Stomach (tissue), 9 donors: Measurements from ENCODE around the gene MAPK1. TPM values are rescaled to one million over a fixed set of nuclear protein-coding genes. Genes with fewer than 3 reads are reported as not detected.
"Not testable (repeated sequence)": the region's sequence is repeated elsewhere in the genome, so short reads cannot be mapped to it uniquely, and the experiment has no call there.

Source experiments
- DNase-seq, 2 donors: peaks; one replicate each; pipeline versions ENCODE4 v3.0.0 to v3.0.0-alpha.2; 2013 to 2019
- H3K27ac ChIP-seq, 5 donors: fragments of 200-600 bp in 4 of 5; sonication (generic) in 4 of 5; one replicate each; pipeline ENCODE4 v1.5.1; 2013 to 2019; ENCODE audit warnings: mild to moderate bottlenecking in 1 of 5, moderate library complexity in 1 of 5
- H3K27me3 ChIP-seq, 3 donors: fragments of 200-600 bp; sonication (generic); one replicate each; pipeline ENCODE4 v1.5.1; 2017 to 2019; ENCODE audit warnings: mixed run types in 1 of 3
- H3K36me3 ChIP-seq, 4 donors: fragments of 200-600 bp; sonication (generic); 1 replicate in 3 of 4; 2 replicates in 1 of 4; pipeline ENCODE4 v1.5.1; 2016 to 2019
- H3K4me1 ChIP-seq, 4 donors: fragments of 200-600 bp; sonication (generic); one replicate each; pipeline ENCODE4 v1.5.1; 2016 to 2019
- H3K4me3 ChIP-seq, 4 donors: fragments of 200-600 bp; sonication (generic) in 3 of 4; one replicate each; pipeline ENCODE4 v1.5.1; 2016 to 2019; ENCODE audit warnings: mild to moderate bottlenecking in 1 of 4
- H3K9me3 ChIP-seq, 4 donors: fragments of 200-600 bp; sonication (generic); one replicate each; pipeline ENCODE4 v1.5.1; 2016 to 2019
- EP300 ChIP-seq: sonication (generic); formaldehyde crosslinking; IDR thresholded peaks from one replicate; pipeline ENCODE4 v1.6.1; 2017; ENCODE audit warnings: antibody characterized with exemption
- POLR2A ChIP-seq, 4 donors: fragments of 450-650 bp; IDR thresholded peaks; one replicate each; pipeline ENCODE4 v1.6.1; 2016; ENCODE audit warnings: antibody characterized with exemption in 4 of 4, control low read depth in 2 of 4, mild to moderate bottlenecking in 1 of 4, moderate library complexity in 1 of 4
- POLR2AphosphoS5 ChIP-seq, 3 donors: sonication (generic); formaldehyde crosslinking; IDR thresholded peaks; one replicate each; pipeline ENCODE4 v1.6.1; 2016; ENCODE audit warnings: antibody characterized with exemption in 3 of 3
- WGBS, 5 donors: extraction: QIAGEN DNeasy Blood & Tissue Kit in 3 of 5; methylation state at CpG; one replicate each; pipeline versions ENCODE4 v1.1.5 to v1.1.7; 2013 to 2018; 5-methylcytosine and 5-hydroxymethylcytosine counted together
- intact Hi-C: fragments of 100-400 bp; cut with DNase I; formaldehyde crosslinking; loops from one replicate; pipeline ENCODE4 v1.15.1; 2023; ENCODE audit warnings: low total_unique reads
- polyA plus RNA-seq, 3 donors: library from polyadenylated mRNA; stranded (reverse); fragments of 200-250 nt; gene quantifications; one replicate each; pipeline ENCODE4 v1.2.3, GENCODE V29; 2013
- total RNA-seq, 5 donors: library from RNA; depleted of rRNA; stranded (reverse); fragments of >200 nt; gene quantifications; one replicate each; pipeline versions ENCODE4 v1.1.0 to v1.2.3, GENCODE V29; 2014 to 2016
- TF ChIP-seq, protein P1 (sequence below), 7 experiments: fragments of 450-650 bp in 4 of 7; fragments of 200-600 bp in 3 of 7; sonication (generic) in 3 of 7; IDR thresholded peaks; one replicate each; pipeline ENCODE4 v1.5.1; 2016 to 2019; ENCODE audit warnings: antibody characterized with exemption in 7 of 7, control low read depth in 2 of 7, mild to moderate bottlenecking in 1 of 7
- donor health status: healthy with polysubstance abuse.
- donor health status: Bipolar disorder and iron deficiency.
- donor health status: healthy.

Gene MAPK1
- total and polyA plus RNA-seq, 8 donors, result 10.4 to 81.6 (median 44.2) TPM

GRCh38 chr22:21725956-21726649, 141.3 kb downstream of the MAPK1 start:
- WGBS, 5 donors, result 92 to 95% (median 94%) methylated on average over 14 to 19 of the region's 19 CpGs
- no peak overlapping the region for H3K4me3 ChIP-seq
- intact Hi-C loops, result no loop called here
- no peak overlapping the region for H3K27ac ChIP-seq
- H3K27me3 ChIP-seq, result no peaks in the 10 kb centered on the region
- H3K36me3 ChIP-seq, result peaks cover 0 to 7% (median 3%) of the 10 kb centered on the region in 4 donors
- no peaks in the 10 kb centered on the region for H3K4me1 ChIP-seq
- H3K9me3 ChIP-seq, result no peaks in the 10 kb centered on the region
- no peak for DNase-seq
- TF ChIP-seq, protein P1, sequence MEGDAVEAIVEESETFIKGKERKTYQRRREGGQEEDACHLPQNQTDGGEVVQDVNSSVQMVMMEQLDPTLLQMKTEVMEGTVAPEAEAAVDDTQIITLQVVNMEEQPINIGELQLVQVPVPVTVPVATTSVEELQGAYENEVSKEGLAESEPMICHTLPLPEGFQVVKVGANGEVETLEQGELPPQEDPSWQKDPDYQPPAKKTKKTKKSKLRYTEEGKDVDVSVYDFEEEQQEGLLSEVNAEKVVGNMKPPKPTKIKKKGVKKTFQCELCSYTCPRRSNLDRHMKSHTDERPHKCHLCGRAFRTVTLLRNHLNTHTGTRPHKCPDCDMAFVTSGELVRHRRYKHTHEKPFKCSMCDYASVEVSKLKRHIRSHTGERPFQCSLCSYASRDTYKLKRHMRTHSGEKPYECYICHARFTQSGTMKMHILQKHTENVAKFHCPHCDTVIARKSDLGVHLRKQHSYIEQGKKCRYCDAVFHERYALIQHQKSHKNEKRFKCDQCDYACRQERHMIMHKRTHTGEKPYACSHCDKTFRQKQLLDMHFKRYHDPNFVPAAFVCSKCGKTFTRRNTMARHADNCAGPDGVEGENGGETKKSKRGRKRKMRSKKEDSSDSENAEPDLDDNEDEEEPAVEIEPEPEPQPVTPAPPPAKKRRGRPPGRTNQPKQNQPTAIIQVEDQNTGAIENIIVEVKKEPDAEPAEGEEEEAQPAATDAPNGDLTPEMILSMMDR (IDR thresholded peaks at IDR 0.05), result no peak
- TF ChIP-seq EP300 (no peak), POLR2A (IDR thresholded peaks at IDR 0.05) (no peak), POLR2AphosphoS5 (IDR thresholded peaks at IDR 0.05) (no peak)

- H3K36me3 ChIP-seq, H3K27ac ChIP-seq, H3K4me3 ChIP-seq, DNase-seq, H3K27me3 ChIP-seq, H3K4me1 ChIP-seq, H3K9me3 ChIP-seq, intact Hi-C loops: not testable (repeated sequence)
- WGBS, 5 donors, result 95 to 97% (median 95%) methylated on average over 3 of the region's 3 CpGs
These were observed 142.9 kb downstream of the MAPK1 start for GRCh38 chr22:21724496-21724895.

DNA sequence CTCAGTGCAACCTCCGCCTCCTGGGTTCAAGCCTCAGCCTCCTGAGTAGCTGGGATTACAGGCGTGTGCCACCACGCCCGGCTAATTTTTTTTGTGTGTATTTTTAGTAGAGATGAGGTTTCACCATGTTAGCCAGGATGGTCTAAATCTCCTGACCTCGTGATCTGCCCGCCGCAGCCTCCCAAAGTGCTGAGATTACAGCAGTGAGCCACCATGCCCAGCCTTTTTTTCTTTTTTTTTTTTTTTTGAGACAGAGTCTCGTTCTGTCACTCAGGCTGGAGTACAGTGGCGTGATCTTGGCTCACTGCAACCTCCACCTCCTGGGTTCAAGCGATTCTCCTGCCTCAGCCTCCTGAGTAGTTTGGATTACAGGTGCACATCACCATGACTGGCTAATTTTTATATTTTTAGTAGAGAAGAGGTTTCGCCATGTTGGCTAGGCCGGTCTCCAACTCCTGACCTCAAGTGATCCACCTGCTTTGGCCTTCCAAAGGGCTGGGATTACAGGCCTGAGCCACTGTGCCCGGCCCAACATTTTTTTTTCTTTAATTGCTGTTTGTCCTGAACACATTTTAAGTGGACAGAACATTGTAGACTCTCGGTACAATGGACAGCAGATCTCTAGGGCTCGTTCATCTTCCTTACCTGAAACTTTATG, 146.1 kb downstream of the MAPK1 start:
- 94 to 97% (median 97%) methylated on average over 15 of the region's 15 CpGs for WGBS, 5 donors
- not testable (repeated sequence) for H3K4me3 ChIP-seq

GRCh38 chr22:21720191-21720859, 147.1 kb downstream of the MAPK1 start:
- H3K27me3 ChIP-seq, H3K27ac ChIP-seq, H3K4me3 ChIP-seq, intact Hi-C loops, H3K36me3 ChIP-seq, H3K9me3 ChIP-seq, DNase-seq, H3K4me1 ChIP-seq: not testable (repeated sequence)
- WGBS, 5 donors, result 94 to 97% (median 96%) methylated on average over 10 of the region's 10 CpGs

More for the DNA sequence above, 146.1 kb downstream of the MAPK1 start:
- DNase-seq, H3K36me3 ChIP-seq, H3K9me3 ChIP-seq, H3K27me3 ChIP-seq, H3K27ac ChIP-seq, intact Hi-C loops, H3K4me1 ChIP-seq: not testable (repeated sequence)

DNA sequence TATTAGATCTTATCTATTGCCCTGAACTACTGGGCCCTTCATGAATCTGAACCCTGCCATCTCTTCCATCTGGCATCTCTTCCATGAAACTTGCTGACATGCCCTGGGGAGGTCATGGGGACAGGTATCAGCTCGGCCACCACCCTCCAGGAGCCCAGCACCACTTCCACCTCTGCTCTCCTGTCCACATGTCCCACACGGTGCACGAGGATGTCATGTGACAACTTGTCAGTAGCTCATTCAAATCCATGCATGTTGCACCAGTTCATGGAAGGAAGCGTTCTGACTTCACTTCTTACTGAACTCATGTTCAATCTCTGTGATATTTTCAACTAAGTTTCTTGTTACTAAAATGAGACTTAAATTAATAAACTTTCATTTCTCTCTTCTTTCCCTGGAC, 148.4 kb downstream of the MAPK1 start:
- no peak for TF ChIP-seq POLR2AphosphoS5 (IDR thresholded peaks at IDR 0.05)
- TF ChIP-seq POLR2A (IDR thresholded peaks at IDR 0.05), result no peak
- TF ChIP-seq, protein P1 (IDR thresholded peaks at IDR 0.05), result no peak
- no peak for TF ChIP-seq EP300
- Histone ChIP-seq H3K27me3 (no peaks in the 10 kb centered on the region), H3K9me3 (no peaks in the 10 kb centered on the region), H3K27ac (no peak overlapping the region), H3K4me3 (no peak overlapping the region), H3K36me3 (no peaks in the 10 kb centered on the region), H3K4me1 (peaks cover 0 to 9% (median 7%) of the 10 kb centered on the region in 4 donors)
- DNase-seq, result no peak
- intact Hi-C loops, result no loop called here
- 52 to 65% (median 62%) methylated on average over 4 of the region's 4 CpGs for WGBS, 5 donors
